Endothelial cell of umbilical vein (primary cell): ENCODE data around the gene FIGLA.

Experiments
- EZH2 ChIP-seq: IDR thresholded peaks from 2 replicates; pipeline ENCODE4 v1.6.1; 2012; ENCODE audit warnings: borderline replicate concordance, low read depth, mild to moderate bottlenecking, moderate library complexity, low read length, inconsistent platforms; ENCODE audit not compliant: severe bottlenecking
- TF ChIP-seq, protein P1 (sequence below), 2 donors: IDR thresholded peaks; 1 replicate in 1 of 2; 2 replicates in 1 of 2; pipeline ENCODE4 v1.5.1; 2011; ENCODE audit warnings: low read length in 2 of 2, mild to moderate bottlenecking in 2 of 2, moderate library complexity in 2 of 2, control low read depth in 1 of 2, inconsistent platforms in 1 of 2, low read depth in 1 of 2; ENCODE audit not compliant: insufficient read depth in 1 of 2; ENCODE audit errors: extremely low read depth in 1 of 2
- TF ChIP-seq, protein P2 (sequence below): IDR thresholded peaks from 2 replicates; pipeline ENCODE4 v1.6.1; 2011; ENCODE audit not compliant: insufficient read depth, insufficient read length

GRCh38 chr2:70745276-70745825 lies 45.1 kb downstream of the FIGLA start:
- no peak for TF ChIP-seq EZH2
- TF ChIP-seq, protein P1, sequence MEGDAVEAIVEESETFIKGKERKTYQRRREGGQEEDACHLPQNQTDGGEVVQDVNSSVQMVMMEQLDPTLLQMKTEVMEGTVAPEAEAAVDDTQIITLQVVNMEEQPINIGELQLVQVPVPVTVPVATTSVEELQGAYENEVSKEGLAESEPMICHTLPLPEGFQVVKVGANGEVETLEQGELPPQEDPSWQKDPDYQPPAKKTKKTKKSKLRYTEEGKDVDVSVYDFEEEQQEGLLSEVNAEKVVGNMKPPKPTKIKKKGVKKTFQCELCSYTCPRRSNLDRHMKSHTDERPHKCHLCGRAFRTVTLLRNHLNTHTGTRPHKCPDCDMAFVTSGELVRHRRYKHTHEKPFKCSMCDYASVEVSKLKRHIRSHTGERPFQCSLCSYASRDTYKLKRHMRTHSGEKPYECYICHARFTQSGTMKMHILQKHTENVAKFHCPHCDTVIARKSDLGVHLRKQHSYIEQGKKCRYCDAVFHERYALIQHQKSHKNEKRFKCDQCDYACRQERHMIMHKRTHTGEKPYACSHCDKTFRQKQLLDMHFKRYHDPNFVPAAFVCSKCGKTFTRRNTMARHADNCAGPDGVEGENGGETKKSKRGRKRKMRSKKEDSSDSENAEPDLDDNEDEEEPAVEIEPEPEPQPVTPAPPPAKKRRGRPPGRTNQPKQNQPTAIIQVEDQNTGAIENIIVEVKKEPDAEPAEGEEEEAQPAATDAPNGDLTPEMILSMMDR (IDR thresholded peaks at IDR 0.05; ENCODE audit: extremely low read depth in 1 of 2, insufficient read depth in 1 of 2, low read depth in 1 of 2, low read length in 2 of 2), result no peak
- TF ChIP-seq, protein P2, sequence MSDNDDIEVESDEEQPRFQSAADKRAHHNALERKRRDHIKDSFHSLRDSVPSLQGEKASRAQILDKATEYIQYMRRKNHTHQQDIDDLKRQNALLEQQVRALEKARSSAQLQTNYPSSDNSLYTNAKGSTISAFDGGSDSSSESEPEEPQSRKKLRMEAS, result no peak
